Thyroid gland (tissue), 4 donors: ENCODE measurements around the gene MAP1LC3A. TPM values are rescaled to one million over a fixed set of nuclear protein-coding genes. Genes with fewer than 3 reads are reported as not detected.
A peak's percentile ranks its signal among the peaks of the same experiment; 100 is the strongest.
"Not testable (repeated sequence)": the region's sequence is repeated elsewhere in the genome, so short reads cannot be mapped to it uniquely, and the experiment has no call there.

ENCODE experiments used
- DNase-seq, 2 donors: peaks; one replicate each; pipeline ENCODE4 v3.0.0-alpha.2; 2019
- H3K27ac ChIP-seq, 3 donors: fragments of 200-600 bp; sonication (generic); 1 replicate in 2 of 3; 2 replicates in 1 of 3; pipeline ENCODE4 v1.5.1; 2016 to 2019; ENCODE audit warnings: mild to moderate bottlenecking in 1 of 3, moderate library complexity in 1 of 3
- H3K27me3 ChIP-seq: fragments of 200-600 bp; sonication (generic); one replicate; pipeline ENCODE4 v1.5.1; 2019
- H3K36me3 ChIP-seq, 2 donors: fragments of 200-600 bp; sonication (generic); one replicate each; pipeline ENCODE4 v1.5.1; 2016 to 2019
- H3K4me1 ChIP-seq, 2 donors: fragments of 200-600 bp; sonication (generic); one replicate each; pipeline ENCODE4 v1.5.1; 2017 to 2019
- H3K4me3 ChIP-seq, 3 donors: fragments of 200-600 bp; sonication (generic); replicated peaks in 1 of 3; 1 replicate in 2 of 3; 2 replicates in 1 of 3; pipeline ENCODE4 v1.5.1; 2016; ENCODE audit warnings: mild to moderate bottlenecking in 1 of 3
- H3K9me3 ChIP-seq: fragments of 200-600 bp; sonication (generic); one replicate; pipeline ENCODE4 v1.5.1; 2017
- POLR2A ChIP-seq, 2 donors: fragments of 450-650 bp; IDR thresholded peaks; one replicate each; pipeline ENCODE4 v1.6.1; 2017; ENCODE audit warnings: antibody characterized with exemption in 2 of 2, mild to moderate bottlenecking in 2 of 2, moderate library complexity in 1 of 2
- WGBS, 2 donors: methylation state at CpG; one replicate each; pipeline ENCODE4 v1.1.5; 2017; 5-methylcytosine and 5-hydroxymethylcytosine counted together
- intact Hi-C: fragments of 100-400 bp; cut with DNase I; formaldehyde crosslinking; loops from one replicate; pipeline ENCODE4 v1.15.1; 2023
- total RNA-seq, 4 donors: library from RNA; depleted of rRNA; stranded (reverse); fragments of >200 nt; gene quantifications; one replicate each; pipeline ENCODE4 v1.2.3, GENCODE V29; 2016
- TF ChIP-seq, protein P1 (sequence below), 6 experiments: fragments of 200-600 bp in 3 of 6; fragments of 450-650 bp in 3 of 6; sonication (generic) in 3 of 6; IDR thresholded peaks; one replicate each; pipeline ENCODE4 v1.5.1; 2016 to 2019; ENCODE audit warnings: antibody characterized with exemption in 6 of 6, mild to moderate bottlenecking in 2 of 6, inconsistent platforms in 1 of 6, moderate library complexity in 1 of 6

The MAP1LC3A gene
- total RNA-seq, 4 donors from 2014 or later, result 119 to 163 (median 130) TPM

DNA sequence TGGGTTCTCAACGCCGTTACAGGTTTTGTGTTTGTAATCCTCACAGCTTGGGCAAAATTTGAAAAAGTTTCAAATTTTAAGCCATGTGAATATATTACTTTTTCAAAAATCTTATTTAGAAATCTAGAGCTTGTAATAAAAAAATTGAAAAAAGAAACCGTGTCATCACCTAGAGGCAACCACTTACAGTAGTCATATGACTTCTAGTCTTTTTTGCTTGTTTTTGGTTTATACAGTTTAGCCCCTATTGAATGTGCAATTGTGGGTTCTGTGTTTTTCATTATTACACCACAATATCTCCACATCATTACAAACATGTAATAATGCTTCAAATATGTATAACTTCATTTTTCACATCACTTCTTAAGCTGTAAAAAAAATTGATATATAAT is 41.4 kb upstream of the MAP1LC3A start:
- no peaks in the 10 kb centered on the region for H3K27me3 ChIP-seq
- TF ChIP-seq, protein P1, sequence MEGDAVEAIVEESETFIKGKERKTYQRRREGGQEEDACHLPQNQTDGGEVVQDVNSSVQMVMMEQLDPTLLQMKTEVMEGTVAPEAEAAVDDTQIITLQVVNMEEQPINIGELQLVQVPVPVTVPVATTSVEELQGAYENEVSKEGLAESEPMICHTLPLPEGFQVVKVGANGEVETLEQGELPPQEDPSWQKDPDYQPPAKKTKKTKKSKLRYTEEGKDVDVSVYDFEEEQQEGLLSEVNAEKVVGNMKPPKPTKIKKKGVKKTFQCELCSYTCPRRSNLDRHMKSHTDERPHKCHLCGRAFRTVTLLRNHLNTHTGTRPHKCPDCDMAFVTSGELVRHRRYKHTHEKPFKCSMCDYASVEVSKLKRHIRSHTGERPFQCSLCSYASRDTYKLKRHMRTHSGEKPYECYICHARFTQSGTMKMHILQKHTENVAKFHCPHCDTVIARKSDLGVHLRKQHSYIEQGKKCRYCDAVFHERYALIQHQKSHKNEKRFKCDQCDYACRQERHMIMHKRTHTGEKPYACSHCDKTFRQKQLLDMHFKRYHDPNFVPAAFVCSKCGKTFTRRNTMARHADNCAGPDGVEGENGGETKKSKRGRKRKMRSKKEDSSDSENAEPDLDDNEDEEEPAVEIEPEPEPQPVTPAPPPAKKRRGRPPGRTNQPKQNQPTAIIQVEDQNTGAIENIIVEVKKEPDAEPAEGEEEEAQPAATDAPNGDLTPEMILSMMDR (IDR thresholded peaks at IDR 0.05), result no peak
- TF ChIP-seq POLR2A (IDR thresholded peaks at IDR 0.05), result no peak
- WGBS, 2 donors, result 0% methylated on average over 3 of the region's 3 CpGs
- no peak for DNase-seq
- H3K4me3 ChIP-seq, result peak overlapping the region; percentile 55 to 77 (median 75)
- no peaks in the 10 kb centered on the region for H3K9me3 ChIP-seq
- peaks cover 23 to 40% of the 10 kb centered on the region in 2 donors for H3K4me1 ChIP-seq
- peak overlapping the region in 2 of 3 donors; percentile 95 to 99 for H3K27ac ChIP-seq
- no peaks in the 10 kb centered on the region for H3K36me3 ChIP-seq
- intact Hi-C loops, result no loop called here

DNA sequence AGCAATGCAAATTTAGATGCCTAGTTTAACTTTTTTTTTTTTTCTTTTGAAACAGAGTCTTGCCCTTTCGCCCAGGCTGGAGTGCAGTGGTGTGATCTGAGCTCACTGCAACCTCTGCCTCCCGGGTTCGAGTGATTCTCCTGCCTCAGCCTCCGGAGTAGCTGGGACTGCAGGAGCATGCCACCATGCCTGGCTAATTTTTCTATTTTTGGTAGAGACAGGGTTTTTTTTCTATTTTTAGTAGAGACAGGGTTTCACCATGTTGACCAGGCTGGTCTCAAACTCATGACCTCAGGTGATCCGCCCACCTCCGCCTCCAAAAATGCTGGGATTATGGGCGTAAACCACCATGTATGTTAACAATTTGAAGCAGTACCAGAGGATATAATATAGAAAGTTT is 39.7 kb upstream of the MAP1LC3A start:
- intact Hi-C loops, H3K9me3 ChIP-seq, H3K27me3 ChIP-seq, H3K36me3 ChIP-seq, DNase-seq, H3K27ac ChIP-seq, H3K4me3 ChIP-seq: not testable (repeated sequence)
- WGBS, 2 donors, result 94 to 97% methylated on average over 7 of the region's 7 CpGs
- H3K4me1 ChIP-seq, result peaks cover 11 to 35% of the 10 kb centered on the region in 2 donors

DNA sequence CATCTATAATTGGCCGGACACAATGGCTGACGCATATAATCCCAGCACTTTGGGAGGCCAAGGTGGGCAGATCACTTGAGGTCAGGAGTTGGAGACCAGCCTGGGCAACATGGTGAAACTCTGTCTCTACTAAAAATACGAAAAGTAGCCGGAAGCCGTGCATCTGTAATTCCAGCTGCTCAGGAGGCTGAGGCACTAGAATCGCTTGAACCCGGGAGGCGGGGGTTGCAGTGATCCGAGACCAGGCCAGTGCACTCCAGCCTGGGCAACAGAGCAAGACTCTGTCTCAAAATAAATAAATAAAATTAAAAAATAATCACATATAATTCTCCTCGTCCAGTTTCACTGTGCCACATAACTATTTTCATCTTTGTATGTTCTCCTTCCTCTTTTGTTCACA is 38.7 kb upstream of the MAP1LC3A start:
- H3K9me3 ChIP-seq, H3K4me3 ChIP-seq, H3K36me3 ChIP-seq, intact Hi-C loops, H3K27ac ChIP-seq, DNase-seq, H3K27me3 ChIP-seq: not testable (repeated sequence)
- peaks cover 8 to 35% of the 10 kb centered on the region in 2 donors for H3K4me1 ChIP-seq
- WGBS, 2 donors, result 75 to 82% methylated on average over 10 of the region's 10 CpGs

DNA sequence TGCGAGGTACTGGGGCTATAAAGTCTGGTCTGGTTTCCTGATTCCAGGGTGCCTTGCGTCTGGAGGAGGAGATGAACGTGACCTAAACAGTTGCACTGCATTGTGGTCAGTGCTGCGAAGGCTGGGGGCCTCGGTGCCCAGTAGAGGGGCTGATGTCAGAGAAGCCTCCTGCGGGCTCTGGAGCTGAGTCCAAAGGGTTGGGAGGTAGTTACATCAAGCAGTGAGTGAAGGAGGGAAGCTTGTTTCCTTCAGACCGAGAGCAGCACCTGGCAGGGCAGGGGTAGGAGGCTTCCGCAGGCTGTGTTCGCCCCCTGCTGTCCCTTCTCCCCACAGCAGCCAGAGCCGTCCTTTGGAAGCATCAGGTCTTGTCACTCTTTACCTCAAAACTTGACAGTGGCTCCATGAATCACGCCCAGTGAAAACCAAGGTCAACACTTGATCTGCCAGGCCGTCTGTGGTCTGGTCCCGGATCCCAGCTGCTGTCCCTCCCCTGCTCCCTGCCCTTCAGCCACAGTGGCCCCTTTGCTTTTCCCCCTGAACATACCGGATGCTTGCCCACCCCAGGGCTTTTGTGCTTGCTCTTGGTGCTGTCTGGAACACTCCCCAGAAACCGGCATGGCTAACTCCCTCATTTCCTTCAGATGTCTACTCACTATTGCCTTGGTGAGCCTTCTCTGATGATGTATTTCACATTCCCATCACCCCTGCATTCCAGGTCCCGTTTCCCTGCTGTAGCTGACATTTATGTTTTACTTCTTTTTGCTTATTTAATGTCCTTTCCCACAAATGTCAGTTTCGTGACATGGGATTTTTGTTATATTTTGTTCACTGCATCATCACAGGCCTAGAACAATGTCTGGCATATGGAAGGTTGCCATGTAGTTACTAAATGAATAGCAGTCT is 35.3 kb upstream of the MAP1LC3A start:
- no peaks in the 10 kb centered on the region for H3K27me3 ChIP-seq
- H3K4me3 ChIP-seq, result no peak overlapping the region
- intact Hi-C loops, result no loop called here
- H3K27ac ChIP-seq, result peak overlapping the region in 2 of 3 donors; percentile 14 to 17
- peaks cover 14% of the 10 kb centered on the region in 2 donors for H3K36me3 ChIP-seq
- TF ChIP-seq POLR2A (IDR thresholded peaks at IDR 0.05), result no peak
- TF ChIP-seq, protein P1 (IDR thresholded peaks at IDR 0.05), result peak in 4 of 6 experiments; percentile 31 to 52 (median 42)
- peak; percentile 22 to 33 for DNase-seq
- no peaks in the 10 kb centered on the region for H3K9me3 ChIP-seq
- 66 to 73% methylated on average over 17 of the region's 17 CpGs for whole genome bisulfite sequencing, 2 donors
- peaks cover 7 to 44% of the 10 kb centered on the region in 2 donors for H3K4me1 ChIP-seq

DNA sequence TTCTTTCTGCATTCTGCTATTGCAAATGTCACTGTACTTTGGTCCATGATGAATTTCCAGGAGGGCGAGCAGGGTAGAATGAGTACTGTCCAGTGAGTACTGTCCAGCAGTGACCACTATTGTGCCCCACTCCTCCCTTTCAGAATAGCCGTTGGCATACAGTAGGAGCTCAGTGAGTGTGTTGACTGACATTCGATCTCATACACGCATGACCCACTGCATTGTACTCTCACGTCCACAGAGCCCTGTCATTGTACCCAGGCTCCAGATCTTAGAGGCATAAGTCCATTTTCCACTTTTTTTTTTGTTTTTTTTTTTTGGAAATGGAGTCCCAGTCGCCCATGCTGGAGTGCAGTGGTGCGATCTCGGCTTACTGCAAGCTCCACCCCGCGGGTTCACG is 34.1 kb upstream of the MAP1LC3A start:
- no peaks in the 10 kb centered on the region for H3K9me3 ChIP-seq
- intact Hi-C loops, result no loop called here
- H3K27ac ChIP-seq, result no peak overlapping the region
- WGBS, 2 donors, result 90 to 96% methylated on average over 11 of the region's 11 CpGs
- no peak overlapping the region for H3K4me3 ChIP-seq
- peaks cover 16 to 48% of the 10 kb centered on the region in 2 donors for H3K4me1 ChIP-seq
- DNase-seq, result no peak
- no peak for TF ChIP-seq POLR2A (IDR thresholded peaks at IDR 0.05)
- TF ChIP-seq, protein P1 (IDR thresholded peaks at IDR 0.05), result no peak
- peaks cover 14 to 21% of the 10 kb centered on the region in 2 donors for H3K36me3 ChIP-seq
- H3K27me3 ChIP-seq, result no peaks in the 10 kb centered on the region

DNA sequence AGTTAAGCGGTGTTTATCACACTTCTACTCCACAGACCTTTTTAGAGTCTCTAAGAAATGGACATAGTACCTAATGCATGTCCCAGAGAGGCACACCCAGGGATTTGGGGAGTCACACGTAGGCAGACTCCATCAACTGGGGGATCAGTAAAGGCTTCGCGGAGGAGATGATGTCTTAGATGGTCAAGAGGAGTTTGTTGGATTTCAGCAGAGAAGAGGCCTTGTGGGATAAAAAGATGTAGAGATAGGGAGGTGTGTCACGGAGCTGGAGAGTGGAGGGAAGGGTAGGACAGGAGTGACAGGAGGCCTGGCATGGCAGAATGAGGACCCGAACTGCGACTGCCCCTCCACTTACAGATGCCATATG is 33.2 kb upstream of the MAP1LC3A start:
- H3K27ac ChIP-seq, result peak overlapping the region in 2 of 3 donors; percentile 41 to 76
- H3K36me3 ChIP-seq, result peaks cover 14 to 25% of the 10 kb centered on the region in 2 donors
- no peak overlapping the region for H3K4me3 ChIP-seq
- intact Hi-C loops, result no loop called here
- peaks cover 16 to 50% of the 10 kb centered on the region in 2 donors for H3K4me1 ChIP-seq
- no peaks in the 10 kb centered on the region for H3K9me3 ChIP-seq
- no peaks in the 10 kb centered on the region for H3K27me3 ChIP-seq
- TF ChIP-seq, protein P1 (IDR thresholded peaks at IDR 0.05), result no peak
- no peak for TF ChIP-seq POLR2A (IDR thresholded peaks at IDR 0.05)
- 91% methylated on average over 7 of the region's 7 CpGs for WGBS, 2 donors
- DNase-seq, result no peak
